HepG2 (cell line): Measurements from ENCODE around the gene C3orf70. TPM values are rescaled to one million over a fixed set of nuclear protein-coding genes. Genes with fewer than 3 reads are reported as not detected.

ENCODE experiments used
- ATAC-seq: fragments of 200-7000 bp; cut with Tn5 transposase; 3 replicates; pipeline ENCODE4 v1.9.1; 2020; ENCODE audit warnings: mild to moderate bottlenecking, moderate library complexity
- BruUV-seq: library from RNA; stranded (reverse); fragments of 400-500 nt; replicated peaks from 2 replicates; lab custom pipeline; 2021; lab: Mats Ljungman, UMichigan
- CTCF ChIA-PET: fragments of 300-600 bp; formaldehyde crosslinking; extraction: SDS; loops from one replicate; lab custom pipeline; 2021; ENCODE audit warnings: low total read pairs, inconsistent platforms, low intra/inter-chr PET ratio; lab: Yijun Ruan, JAX
- POLR2A ChIA-PET: fragments of 350-600 bp; sonication (Branson Sonifier 250); formaldehyde crosslinking; loops from one replicate; lab custom pipeline; 2020; ENCODE audit warnings: antibody characterized with exemption, inconsistent platforms; lab: Yijun Ruan, JAX
- DNase-seq: peaks from one replicate; pipeline ENCODE4 v3.0.0-alpha.2; 2015; ENCODE audit warnings: low spot score
- FAIRE-seq: peaks from 3 replicates; lab custom pipeline; 2011; peaks lifted over from hg19 to GRCh38; lab: Jason Lieb, UNC
- H2AFZ ChIP-seq: one replicate; pipeline ENCODE4 v1.6.1; 2011; ENCODE audit warnings: low read length, inconsistent platforms
- H3K27ac ChIP-seq: fragments of 300-600 bp; 3 replicates; pipeline ENCODE4 v1.8.0; 2011; ENCODE audit warnings: mixed run types, mild to moderate bottlenecking, mixed read lengths, low read length, inconsistent platforms; ENCODE audit not compliant: insufficient read depth; ENCODE audit errors: extremely low read length
- H3K27me3 ChIP-seq, 2 experiments: fragments of 200-600 bp in 1 of 2; 2 replicates in 1 of 2; 3 replicates in 1 of 2; pipeline versions ENCODE4 v1.6.0 to v1.8.0; 2011; ENCODE audit warnings: low read length in 2 of 2, mild to moderate bottlenecking in 2 of 2, moderate library complexity in 2 of 2, inconsistent platforms in 1 of 2; ENCODE audit not compliant: insufficient read depth in 2 of 2, control insufficient read depth in 1 of 2
- H3K36me3 ChIP-seq, 2 experiments: fragments of 200-600 bp in 1 of 2; replicated peaks in 1 of 2; 2 replicates in 1 of 2; 3 replicates in 1 of 2; pipeline versions ENCODE4 v1.5.1 to v1.8.0; 2011; ENCODE audit warnings: low read length in 2 of 2, inconsistent platforms in 1 of 2; ENCODE audit not compliant: insufficient read depth in 2 of 2, control insufficient read depth in 1 of 2
- H3K4me1 ChIP-seq: 2 replicates; pipeline ENCODE4 v1.5.1; 2012; ENCODE audit warnings: low read length, inconsistent platforms; ENCODE audit not compliant: insufficient read depth
- H3K4me2 ChIP-seq: 2 replicates; pipeline ENCODE4 v1.6.0; 2011; ENCODE audit warnings: low read depth, low read length, inconsistent platforms
- H3K4me3 ChIP-seq, 3 experiments: fragments of 200-600 bp in 1 of 3; sonication (generic), shearing (Covaris generic) in 1 of 3; replicated peaks in 1 of 3; 2 replicates each; pipeline ENCODE4 v1.5.1; 2011 to 2016; ENCODE audit warnings: low read length in 3 of 3, inconsistent platforms in 2 of 3, low read depth in 2 of 3, mild to moderate bottlenecking in 2 of 3, control low read depth in 1 of 3, mixed read lengths in 1 of 3; ENCODE audit not compliant: insufficient read depth in 1 of 3
- H3K79me2 ChIP-seq: one replicate; pipeline ENCODE4 v1.6.1; 2011; ENCODE audit warnings: low read length, inconsistent platforms; ENCODE audit not compliant: insufficient read depth
- H3K9ac ChIP-seq: 2 replicates; pipeline ENCODE4 v1.6.0; 2011; ENCODE audit warnings: mild to moderate bottlenecking, low read depth, low read length, inconsistent platforms; ENCODE audit not compliant: insufficient read depth
- H3K9me3 ChIP-seq: 2 replicates; pipeline ENCODE4 v1.5.1; 2012; ENCODE audit warnings: mild to moderate bottlenecking, low read length
- H4K20me1 ChIP-seq: 2 replicates; pipeline ENCODE4 v1.6.0; 2011; ENCODE audit warnings: inconsistent platforms, mild to moderate bottlenecking, low read length, moderate library complexity; ENCODE audit not compliant: insufficient read depth
- AGO1 ChIP-seq: fragments of 200-400 bp; formaldehyde crosslinking; IDR thresholded peaks from 2 replicates; pipeline ENCODE4 v1.6.1; 2017; ENCODE audit warnings: mild to moderate bottlenecking, low read depth, low read length, moderate library complexity; ENCODE audit not compliant: poor library complexity, severe bottlenecking
- FIP1L1 ChIP-seq: fragments of 200-400 bp; formaldehyde crosslinking; IDR thresholded peaks from 2 replicates; pipeline ENCODE4 v1.6.1; 2018; ENCODE audit warnings: low read depth, mild to moderate bottlenecking, low read length, moderate library complexity, borderline replicate concordance; ENCODE audit not compliant: insufficient read depth
- HOXA7 ChIP-seq: sonication (generic); formaldehyde crosslinking; IDR thresholded peaks from 2 replicates; pipeline ENCODE4 v1.8.1; 2022; ENCODE audit warnings: mild to moderate bottlenecking, missing genetic modification reagents, moderate library complexity
- TRIM22 ChIP-seq: fragments of 450-650 bp; IDR thresholded peaks from 2 replicates; pipeline ENCODE4 v1.6.1; 2017
- ZBTB3 ChIP-seq: sonication (generic); formaldehyde crosslinking; IDR thresholded peaks from 2 replicates; pipeline ENCODE4 v1.4.0; 2020; ENCODE audit warnings: low read depth, mild to moderate bottlenecking, moderate library complexity, missing genetic modification reagents, borderline replicate concordance
- ZNF3 ChIP-seq: IDR thresholded peaks from 2 replicates; pipeline ENCODE4 v1.7.0; 2017; ENCODE audit warnings: inconsistent platforms
- WGBS: methylation state at CpG from one replicate; pipeline ENCODE4 v1.1.6; 2017; ENCODE audit warnings: low lambda C conversion rate; 5-methylcytosine and 5-hydroxymethylcytosine counted together
- in situ Hi-C: cut with HindIII; loops from 2 replicates; pipeline ENCODE4 v1.10.0; 2017; ENCODE audit warnings: low pct_unique_long_range_greater_than_20kb; ENCODE audit not compliant: extremely low pct_ligation_motif_present
- intact Hi-C: fragments of 100-400 bp; cut with micrococcal nuclease; formaldehyde crosslinking; loops from one replicate; pipeline ENCODE4 v1.10.0; 2022; ENCODE audit not compliant: unreplicated experiment
- polyA plus RNA-seq, 8 experiments: library from polyadenylated mRNA; depleted of rRNA in 3 of 8; stranded (reverse) in 7 of 8; unstranded in 1 of 8; fragments of >200 nt; fragmentation: Illumina TruSeq in 4 of 8; extraction: Trizol in 4 of 8; gene quantifications; 2 replicates each; pipeline versions ENCODE4 v1.2.1 to v1.2.3, GENCODE V29; 2011 to 2016; ENCODE audit warnings: low read depth in 4 of 8, missing spikeins in 1 of 8, mixed read lengths in 1 of 8; ENCODE audit not compliant: insufficient read depth in 1 of 8
- total RNA-seq, 5 experiments: library from RNA; depleted of rRNA; stranded (reverse); fragments of >200 nt; fragmentation: Illumina TruSeq; extraction: Trizol; gene quantifications; 2 replicates each; pipeline ENCODE4 v1.2.3, GENCODE V29; 2016; ENCODE audit warnings: low read depth in 1 of 5
- TF ChIP-seq, protein P1 (sequence below), 2 experiments: fragments of 450-650 bp in 1 of 2; sonication (generic) in 1 of 2; formaldehyde crosslinking in 1 of 2; IDR thresholded peaks; 2 replicates each; pipeline versions ENCODE4 v1.6.1 to v1.8.0; 2016 to 2022; ENCODE audit warnings: antibody characterized with exemption in 1 of 2, mild to moderate bottlenecking in 1 of 2, missing genetic modification reagents in 1 of 2

The C3orf70 gene
- total and polyA plus RNA-seq, 2 of the 13 experiments (the other 11 are each of a cell fraction or from before 2014, with no cell fraction given) = 0.79 to 2.4 TPM

- Histone ChIP-seq H3K79me2 (no peaks in the 10 kb centered on the region), H3K27ac (no peak overlapping the region), H2AFZ (no peak overlapping the region), H3K4me3 (no peak overlapping the region), H4K20me1 (no peaks in the 10 kb centered on the region), H3K4me1 (peaks cover 10% of the 10 kb centered on the region), H3K4me2 (no peak overlapping the region), H3K9ac (no peak overlapping the region), H3K36me3 (0 out of 5 replicates have a peak, but pooled peaks cover 0 to 3% of the 10 kb centered on the region in 2 experiments), H3K9me3 (no peaks in the 10 kb centered on the region), H3K27me3 (no peaks in the 10 kb centered on the region)
- WGBS = 85% methylated on average over 1 of the region's 1 CpG
- no TSS peak for BruUV-seq
- TF ChIP-seq ZBTB3 = no peak
- TF ChIP-seq AGO1 = no peak
- no peak for TF ChIP-seq ZNF3 (CRISPR knock-in tag)
- TF ChIP-seq HOXA7 (CRISPR knock-in tag) = no peak
- TF ChIP-seq, protein P1, sequence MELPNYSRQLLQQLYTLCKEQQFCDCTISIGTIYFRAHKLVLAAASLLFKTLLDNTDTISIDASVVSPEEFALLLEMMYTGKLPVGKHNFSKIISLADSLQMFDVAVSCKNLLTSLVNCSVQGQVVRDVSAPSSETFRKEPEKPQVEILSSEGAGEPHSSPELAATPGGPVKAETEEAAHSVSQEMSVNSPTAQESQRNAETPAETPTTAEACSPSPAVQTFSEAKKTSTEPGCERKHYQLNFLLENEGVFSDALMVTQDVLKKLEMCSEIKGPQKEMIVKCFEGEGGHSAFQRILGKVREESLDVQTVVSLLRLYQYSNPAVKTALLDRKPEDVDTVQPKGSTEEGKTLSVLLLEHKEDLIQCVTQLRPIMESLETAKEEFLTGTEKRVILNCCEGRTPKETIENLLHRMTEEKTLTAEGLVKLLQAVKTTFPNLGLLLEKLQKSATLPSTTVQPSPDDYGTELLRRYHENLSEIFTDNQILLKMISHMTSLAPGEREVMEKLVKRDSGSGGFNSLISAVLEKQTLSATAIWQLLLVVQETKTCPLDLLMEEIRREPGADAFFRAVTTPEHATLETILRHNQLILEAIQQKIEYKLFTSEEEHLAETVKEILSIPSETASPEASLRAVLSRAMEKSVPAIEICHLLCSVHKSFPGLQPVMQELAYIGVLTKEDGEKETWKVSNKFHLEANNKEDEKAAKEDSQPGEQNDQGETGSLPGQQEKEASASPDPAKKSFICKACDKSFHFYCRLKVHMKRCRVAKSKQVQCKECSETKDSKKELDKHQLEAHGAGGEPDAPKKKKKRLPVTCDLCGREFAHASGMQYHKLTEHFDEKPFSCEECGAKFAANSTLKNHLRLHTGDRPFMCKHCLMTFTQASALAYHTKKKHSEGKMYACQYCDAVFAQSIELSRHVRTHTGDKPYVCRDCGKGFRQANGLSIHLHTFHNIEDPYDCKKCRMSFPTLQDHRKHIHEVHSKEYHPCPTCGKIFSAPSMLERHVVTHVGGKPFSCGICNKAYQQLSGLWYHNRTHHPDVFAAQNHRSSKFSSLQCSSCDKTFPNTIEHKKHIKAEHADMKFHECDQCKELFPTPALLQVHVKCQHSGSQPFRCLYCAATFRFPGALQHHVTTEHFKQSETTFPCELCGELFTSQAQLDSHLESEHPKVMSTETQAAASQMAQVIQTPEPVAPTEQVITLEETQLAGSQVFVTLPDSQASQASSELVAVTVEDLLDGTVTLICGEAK (IDR thresholded peaks at IDR 0.05) = no peak
- TF ChIP-seq, protein P1 (CRISPR knock-in tag; IDR thresholded peaks at IDR 0.05) = no peak
- TF ChIP-seq TRIM22 = no peak
- no peak for TF ChIP-seq FIP1L1
- ATAC-seq = no peak
- no peak for FAIRE-seq
- DNase-seq = no peak
- ChIA-PET CTCF (no interaction called here), POLR2A (no interaction called here)
- intact Hi-C loops (no loop called here), in situ Hi-C loops (no loop called here)
These were observed 123.8 kb downstream of the C3orf70 start for GRCh38 chr3:185029086-185029485.
